GM19351 (cell line): Measurements from ENCODE around the gene GRPEL2.

Source experiments
- ATAC-seq: cut with Tn5 transposase; IDR thresholded peaks from one replicate; pipeline ENCODE4 v1.9.1; 2021; ENCODE audit warnings: mild to moderate bottlenecking, moderate library complexity; ENCODE audit not compliant: unreplicated experiment

Gene GRPEL2

GRCh38 chr5:149355688-149356087 is 10.4 kb downstream of the GRPEL2 start:
- ATAC-seq = no peak

- no peak for ATAC-seq
Observed at GRCh38 chr5:149356391-149356790, 11.1 kb downstream of the GRPEL2 start.

- peak; percentile 98 for ATAC-seq
Observed at GRCh38 chr5:149357370-149358293, 12.3 kb downstream of the GRPEL2 start, which contains the start of gene PCYOX1L. Gene PCYOX1L (plus strand): TSS chr5:149358046. CDS start chr5:149358069, 23 bp downstream.

GRCh38 chr5:149358294-149358651 is 13.0 kb downstream of the GRPEL2 start:
- ATAC-seq = peak; percentile 22

GRCh38 chr5:149358868-149359495 is 13.7 kb downstream of the GRPEL2 start:
- no peak for ATAC-seq

- ATAC-seq = no peak
Observed at GRCh38 chr5:149360272-149360671, 15.0 kb downstream of the GRPEL2 start.

- ATAC-seq = no peak
Observed at GRCh38 chr5:149362541-149362940, 17.2 kb downstream of the GRPEL2 start.

GRCh38 chr5:149363358-149363757 is 18.1 kb downstream of the GRPEL2 start:
- no peak for ATAC-seq

- no peak for ATAC-seq
Observed at GRCh38 chr5:149363936-149364335, 18.6 kb downstream of the GRPEL2 start.

- ATAC-seq = no peak
Observed at GRCh38 chr5:149364719-149365118, 19.4 kb downstream of the GRPEL2 start.

- no peak for ATAC-seq
Observed at GRCh38 chr5:149365418-149365817, 20.1 kb downstream of the GRPEL2 start.

GRCh38 chr5:149366169-149366729 is 20.9 kb downstream of the GRPEL2 start:
- no peak for ATAC-seq

GRCh38 chr5:149367249-149367971 is 22.1 kb downstream of the GRPEL2 start:
- ATAC-seq = peak; percentile 78

GRCh38 chr5:149367972-149368645 is 22.8 kb downstream of the GRPEL2 start:
- no peak for ATAC-seq

- no peak for ATAC-seq
Observed at GRCh38 chr5:149370878-149371277, 25.6 kb downstream of the GRPEL2 start.

GRCh38 chr5:149371296-149371962 is 26.1 kb downstream of the GRPEL2 start:
- peak; percentile 93 for ATAC-seq

GRCh38 chr5:149372076-149372795 is 26.9 kb downstream of the GRPEL2 start:
- ATAC-seq = no peak

GRCh38 chr5:149372932-149373331 is 27.6 kb downstream of the GRPEL2 start:
- ATAC-seq = no peak

- ATAC-seq = no peak
Observed at GRCh38 chr5:149374303-149374702, 29.0 kb downstream of the GRPEL2 start.
